ENCODE measurements around the gene CDK6.

Gene CDK6

DNA sequence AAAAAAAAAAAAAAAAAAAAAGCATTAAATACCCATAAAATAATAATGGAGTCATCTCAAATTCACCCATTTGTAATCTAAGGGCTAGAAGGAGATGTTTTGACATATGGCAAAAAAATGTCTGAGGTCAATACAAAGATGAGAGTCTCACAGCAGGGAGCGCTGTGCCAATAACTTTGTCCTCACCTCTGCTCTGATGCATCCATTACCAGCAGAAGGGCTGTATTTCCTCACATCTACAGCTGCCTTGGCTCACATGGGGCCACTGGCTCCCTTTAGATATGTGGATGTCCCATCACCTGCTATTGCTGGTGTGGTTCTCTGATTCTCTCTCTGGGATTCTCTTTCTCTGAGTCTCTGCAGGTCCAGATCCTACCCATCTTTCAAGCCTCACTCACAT is 155.9 kb downstream of the CDK6 start:
- DNase-seq (ENCODE audit: low spot score): no peak

DNA sequence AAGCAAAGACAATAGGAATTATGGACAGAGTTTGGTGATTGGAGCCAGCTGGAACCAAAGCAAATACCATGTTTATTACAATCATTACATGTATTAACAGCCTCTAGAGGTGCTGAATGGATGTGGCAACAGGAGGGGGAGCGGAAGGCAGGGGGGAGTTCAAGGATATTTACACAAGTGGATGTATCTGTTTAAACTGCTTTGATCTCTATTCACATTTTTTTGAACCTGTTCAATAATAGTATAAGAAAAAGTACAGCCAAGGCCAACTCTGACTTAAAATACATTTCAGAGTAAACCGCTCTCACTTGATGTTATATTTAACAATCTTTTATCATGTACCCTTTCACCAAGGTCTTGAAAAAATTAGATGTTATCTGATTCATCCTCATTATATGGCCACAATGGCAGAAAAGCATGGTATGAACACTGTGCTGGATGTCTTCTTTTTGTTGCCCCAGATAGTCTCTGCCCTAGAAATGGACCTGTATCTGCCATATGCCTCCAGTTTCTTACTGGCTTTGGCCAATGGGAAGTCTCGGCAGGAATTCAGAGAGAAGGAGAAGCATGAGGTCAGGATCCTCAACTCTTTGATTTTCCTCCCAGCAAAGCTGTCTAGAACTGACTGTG is 158.0 kb downstream of the CDK6 start:
- DNase-seq (ENCODE audit: low spot score): no peak

DNA sequence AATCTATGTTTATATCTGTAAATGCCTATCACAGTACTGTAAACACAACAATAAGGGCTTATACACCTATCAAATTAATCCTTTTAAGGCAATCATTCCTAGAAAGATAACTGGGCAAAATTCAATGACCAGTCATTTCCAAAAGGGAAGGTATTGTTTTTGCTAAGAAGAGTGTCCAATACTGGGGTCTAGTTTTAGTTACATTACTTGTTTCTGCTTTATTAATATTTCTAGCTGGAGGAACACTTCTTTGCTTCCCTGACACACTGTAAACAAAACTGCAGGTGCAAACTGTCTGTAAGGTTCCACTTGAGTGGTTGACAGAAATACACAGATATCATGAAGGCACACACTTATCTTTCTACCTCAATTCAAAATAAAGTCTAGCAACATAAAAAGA is 162.0 kb downstream of the CDK6 start:
- DNase-seq (ENCODE audit: low spot score): no peak

DNA sequence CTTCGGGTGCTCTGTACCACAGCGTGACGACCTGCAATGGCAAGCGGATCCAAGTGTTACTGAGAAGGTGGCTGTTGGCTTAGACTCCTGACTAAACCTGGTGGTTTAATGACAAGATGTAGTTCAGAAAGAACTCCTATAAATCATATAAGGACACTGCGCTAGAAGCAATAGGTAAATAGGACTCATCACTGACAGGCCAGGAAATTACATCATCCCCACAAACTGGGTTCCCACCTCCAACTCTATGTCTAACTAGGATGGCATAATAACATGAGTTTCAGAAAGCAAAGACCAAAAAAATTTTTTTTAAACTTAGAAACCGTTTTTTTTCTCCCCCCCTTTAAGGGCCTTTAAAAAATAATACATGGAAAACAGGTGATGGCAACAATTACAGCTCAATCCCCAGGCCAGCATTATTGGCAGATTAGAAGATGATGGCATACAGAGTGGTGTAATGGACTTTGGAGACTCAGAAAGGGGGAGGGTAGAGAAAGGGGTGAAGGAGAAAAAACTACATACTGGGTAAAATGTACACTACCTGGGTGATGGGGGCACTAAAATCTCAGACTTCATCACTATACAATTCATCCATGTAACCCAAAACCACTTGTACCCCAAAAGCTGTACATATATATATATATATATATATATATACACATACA is 164.7 kb downstream of the CDK6 start:
- DNase-seq (ENCODE audit: low spot score): no peak

DNA sequence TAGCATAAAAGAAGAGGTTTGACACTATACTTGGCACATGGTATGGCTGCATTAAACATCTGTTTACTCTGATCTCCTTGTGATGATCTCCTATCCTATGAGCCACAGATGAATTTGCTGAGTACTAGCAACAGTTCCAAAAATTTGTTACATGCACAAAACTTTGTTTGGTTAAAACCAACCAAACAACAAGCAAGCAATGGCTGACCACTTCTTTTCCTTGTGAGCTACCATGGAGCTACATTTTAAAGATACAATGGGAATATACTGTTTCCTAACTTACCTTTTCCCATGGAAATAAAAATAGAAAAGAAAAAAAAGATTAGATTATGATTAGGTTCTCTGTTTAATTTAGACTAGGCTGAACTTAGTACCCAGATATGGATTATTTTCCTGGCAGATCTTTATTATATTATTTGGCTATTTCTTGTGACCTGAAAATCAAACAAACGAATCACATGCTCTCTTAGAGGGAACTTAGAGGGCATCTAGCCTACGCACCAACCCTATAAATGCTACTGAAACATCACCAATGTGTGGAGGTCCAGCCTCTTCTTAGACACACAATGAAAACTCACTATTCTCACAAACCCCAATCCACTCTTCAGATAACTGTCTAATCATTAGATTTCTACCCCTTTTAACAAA is 166.0 kb downstream of the CDK6 start:
- no peak for DNase-seq (ENCODE audit: low spot score)

DNA sequence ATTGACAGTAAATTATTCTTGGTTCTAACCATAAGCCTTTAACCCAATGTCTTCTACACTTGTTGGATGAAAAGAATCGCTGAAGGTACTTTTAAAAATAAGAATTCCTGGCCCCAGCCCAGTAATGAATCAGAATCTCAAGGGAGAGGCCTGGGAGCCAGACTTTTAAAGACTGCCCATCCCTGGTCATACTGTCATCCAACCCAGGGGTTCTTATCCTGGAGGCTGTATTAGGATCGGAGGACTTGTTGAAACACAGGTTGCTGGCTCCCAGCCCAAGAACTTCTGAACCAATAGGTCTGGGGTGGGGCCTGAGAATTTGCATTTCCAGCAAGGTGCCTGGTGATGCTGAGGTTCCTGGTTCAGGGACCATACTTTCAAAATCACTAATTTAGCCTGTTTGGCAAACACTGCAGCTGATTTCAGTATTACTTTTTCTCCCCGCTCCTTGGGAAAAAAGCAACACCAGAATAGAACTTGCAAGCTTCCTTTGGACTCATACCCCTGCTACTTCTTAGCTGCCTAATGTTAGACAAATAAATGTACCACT is 166.7 kb downstream of the CDK6 start:
- no peak for DNase-seq (ENCODE audit: low spot score)

DNA sequence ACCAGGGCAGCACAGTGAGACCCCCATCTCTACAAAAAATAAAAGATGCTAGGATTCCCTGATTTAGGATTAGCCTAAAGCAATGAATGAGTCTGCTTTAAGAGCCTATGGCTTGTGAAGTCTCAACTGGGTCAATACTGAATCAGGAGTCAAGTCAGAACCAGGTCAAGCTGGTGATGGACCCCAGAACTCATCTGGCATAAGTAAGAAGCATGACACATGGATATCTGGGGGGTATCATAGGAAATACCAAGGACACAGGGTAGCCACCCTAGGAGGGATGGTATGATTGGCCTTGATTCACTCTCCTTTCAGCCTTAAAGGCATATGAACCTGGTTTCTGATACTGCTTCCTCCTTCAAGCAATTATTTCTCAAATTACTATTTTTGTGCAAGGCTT is 167.8 kb downstream of the CDK6 start:
- DNase-seq (ENCODE audit: low spot score): no peak

DNA sequence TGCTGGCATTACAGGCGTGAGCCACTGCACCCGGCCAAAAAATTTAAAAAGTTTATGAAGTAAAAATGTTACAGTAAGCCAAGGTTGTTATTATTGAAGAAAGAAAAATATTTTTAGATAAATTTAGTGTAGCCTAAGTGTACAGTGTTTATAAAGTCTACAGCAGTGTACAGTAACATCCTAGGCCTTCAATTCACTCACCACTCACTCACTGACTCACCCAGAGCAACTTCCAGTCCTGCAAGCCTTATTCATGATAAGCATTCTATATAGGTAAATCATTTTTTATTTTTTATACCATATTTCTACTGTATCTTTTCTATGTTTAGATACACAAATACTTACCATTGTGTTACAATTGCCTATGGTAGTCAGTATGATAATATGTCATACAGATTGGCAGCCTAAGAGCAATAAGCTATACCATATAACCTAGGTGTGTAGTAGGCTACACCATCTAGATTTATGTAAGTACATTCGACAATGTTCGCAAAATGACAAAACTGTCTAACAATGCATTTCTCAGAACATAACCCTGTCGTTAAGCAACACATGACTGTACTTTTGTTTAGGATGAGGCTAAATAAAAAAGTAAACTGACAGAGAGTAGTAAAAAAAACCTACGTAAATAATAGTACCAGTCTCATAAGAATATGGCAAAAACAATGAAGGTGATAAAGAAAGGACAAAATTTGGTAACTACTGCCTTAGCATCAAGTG is 168.4 kb downstream of the CDK6 start:
- no peak for DNase-seq (ENCODE audit: low spot score)

DNA sequence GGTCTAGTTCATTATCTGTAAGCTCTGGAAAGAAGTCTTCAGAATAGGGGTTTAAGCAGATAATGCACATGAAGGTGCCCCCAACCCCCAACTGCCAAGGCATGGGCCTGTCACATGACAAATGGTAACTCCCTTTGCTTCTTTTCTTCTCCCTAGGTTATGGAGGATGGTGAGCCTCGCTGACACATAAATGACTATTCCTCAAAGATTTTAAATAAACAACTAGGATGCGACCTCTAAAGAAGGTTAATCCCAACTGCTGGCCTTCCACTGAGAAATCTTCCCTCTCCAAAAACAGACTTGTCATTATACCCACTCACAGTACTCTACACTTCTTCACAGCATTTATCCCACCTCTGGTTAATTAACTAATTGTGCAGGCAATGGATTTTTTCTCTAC is 170.4 kb downstream of the CDK6 start:
- no peak for DNase-seq (ENCODE audit: low spot score)

DNA sequence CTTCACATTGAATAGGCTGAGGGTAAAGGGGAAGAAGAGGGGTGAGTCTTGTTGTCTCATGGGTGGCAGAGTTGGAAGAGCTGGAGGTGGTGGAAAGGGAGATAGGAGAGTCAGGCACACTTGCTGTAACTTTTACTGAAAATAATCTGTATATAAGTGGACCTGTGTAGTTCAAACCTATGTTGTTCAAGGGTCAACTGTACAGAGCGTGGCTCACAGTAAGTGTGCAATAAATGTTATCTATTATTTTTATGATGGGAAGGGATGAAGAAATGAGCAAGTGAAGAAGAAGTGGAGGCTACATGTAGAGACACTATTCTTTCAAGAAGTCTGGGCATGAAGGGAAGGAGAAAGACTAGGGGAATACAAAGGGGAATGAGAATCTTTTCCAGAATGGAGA is 174.7 kb downstream of the CDK6 start:
- no peak for DNase-seq (ENCODE audit: low spot score)

DNA sequence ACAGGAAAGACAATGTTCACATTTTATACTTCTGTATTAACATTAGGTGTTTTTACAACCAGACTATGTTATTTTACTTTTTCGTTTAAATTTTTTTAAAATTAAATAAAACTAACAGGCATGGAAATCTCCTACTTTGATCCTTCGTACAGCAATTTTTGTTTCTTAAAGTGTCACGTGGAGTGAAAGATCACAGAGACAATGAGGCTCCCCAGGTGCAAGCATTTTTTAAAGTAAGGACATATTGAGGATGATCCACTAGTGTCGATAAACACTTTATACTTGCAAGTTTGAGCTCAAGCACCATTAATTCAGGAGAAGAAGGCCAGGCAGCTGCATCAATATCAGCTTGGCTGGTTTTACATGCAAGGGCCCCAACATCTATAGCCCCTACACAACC is 177.7 kb downstream of the CDK6 start:
- DNase-seq (ENCODE audit: low spot score): no peak

DNA sequence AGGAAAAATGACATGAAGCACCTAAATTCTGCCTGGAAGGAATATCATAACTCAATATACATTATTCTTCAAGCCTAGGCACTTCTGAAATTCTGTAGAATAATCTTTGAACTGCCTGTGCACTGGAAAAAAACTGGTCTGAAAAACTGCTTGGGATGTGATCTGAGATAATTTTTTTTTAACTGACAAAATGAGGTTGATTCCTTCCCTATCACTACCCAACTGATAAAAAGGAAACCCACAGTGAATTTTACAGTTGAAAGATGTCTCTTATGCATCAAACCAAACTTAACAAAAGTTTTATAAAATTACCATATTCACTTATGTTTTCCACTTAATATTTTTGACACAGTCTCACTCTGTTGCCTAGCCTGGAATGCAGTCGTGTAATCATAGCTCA is 179.0 kb downstream of the CDK6 start:
- DNase-seq (ENCODE audit: low spot score): no peak

DNA sequence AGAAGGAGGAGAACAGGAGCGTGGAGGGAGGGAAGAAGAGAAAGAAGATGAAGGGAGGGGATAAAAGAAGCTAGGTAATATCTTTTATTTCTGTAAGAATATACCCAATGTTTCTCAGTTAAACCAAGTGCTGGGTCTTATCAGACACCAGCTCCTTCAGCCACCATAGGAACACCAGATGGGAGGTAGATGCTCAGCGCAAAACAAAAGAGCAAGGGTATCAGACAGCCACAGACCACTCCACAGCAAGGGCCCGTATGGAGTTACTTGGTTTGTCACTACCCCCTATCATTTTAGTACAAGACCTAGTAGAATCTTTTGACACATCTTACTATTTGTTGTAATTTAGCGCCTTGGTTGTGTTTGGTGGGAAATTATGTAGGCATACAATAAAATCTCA is 180.3 kb downstream of the CDK6 start:
- DNase-seq (ENCODE audit: low spot score): no peak

DNA sequence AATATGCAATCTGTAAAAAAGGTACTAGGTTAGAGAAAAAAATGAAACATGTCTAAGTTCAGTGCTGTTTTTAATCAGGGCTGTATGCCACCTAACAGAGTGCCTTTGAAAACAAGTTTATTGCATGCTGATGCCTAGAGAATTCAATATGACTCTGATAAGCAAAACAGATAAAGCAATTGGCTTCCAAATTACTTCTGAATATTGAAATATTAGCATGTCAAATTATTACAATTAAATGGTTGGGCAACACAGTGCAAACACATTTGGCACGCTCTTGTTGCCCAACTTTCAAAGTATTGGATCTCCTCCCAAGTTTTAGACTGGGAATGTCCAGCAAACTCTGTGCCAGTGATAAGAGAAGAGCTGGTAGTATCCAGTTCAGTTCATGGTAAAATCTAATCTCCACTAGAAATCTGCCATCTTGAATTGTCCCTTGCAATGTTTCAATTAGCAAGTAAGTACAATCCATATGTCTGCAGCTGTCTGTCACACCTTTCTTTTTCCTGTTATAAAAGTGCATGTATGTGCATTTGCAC is 181.0 kb downstream of the CDK6 start:
- DNase-seq (ENCODE audit: low spot score): no peak

DNA sequence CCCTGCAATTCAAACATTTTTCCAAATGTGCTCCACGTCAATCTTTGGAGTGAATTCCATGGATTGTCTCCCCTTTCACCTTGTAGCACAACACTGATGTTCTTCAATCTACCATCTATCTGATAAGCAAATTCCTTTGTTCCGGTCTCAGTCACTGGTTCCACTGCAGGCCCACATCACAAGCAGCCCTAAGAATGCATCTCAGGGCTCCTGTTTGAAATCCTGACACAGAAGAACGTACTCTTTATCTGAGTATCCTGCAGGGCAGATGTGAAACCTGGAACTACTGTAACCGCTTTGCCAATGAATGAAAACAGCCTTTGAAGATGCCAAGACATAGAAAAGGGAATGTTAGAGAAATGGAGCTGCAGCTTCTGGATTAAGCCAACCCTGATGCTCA is 183.2 kb downstream of the CDK6 start:
- no peak for DNase-seq (ENCODE audit: low spot score)

DNA sequence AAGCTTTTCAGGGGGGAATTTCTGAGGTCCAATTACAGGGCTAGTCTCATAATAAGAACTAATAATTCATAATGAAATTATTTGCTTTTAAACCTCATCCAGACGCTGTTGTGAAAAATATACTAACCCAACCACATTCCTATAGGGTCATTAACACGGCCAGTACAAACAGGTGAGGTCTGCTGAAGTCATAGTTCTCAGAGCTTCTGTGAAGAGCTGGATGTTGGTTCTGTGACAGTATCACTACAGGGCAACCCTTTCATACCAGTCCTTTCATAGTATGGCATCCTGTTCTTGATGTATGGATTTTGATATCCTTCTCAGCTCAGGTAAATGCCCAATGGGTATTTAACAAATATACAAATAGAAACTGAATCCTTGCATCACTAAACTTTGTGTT is 183.8 kb downstream of the CDK6 start:
- no peak for DNase-seq (ENCODE audit: low spot score)

DNA sequence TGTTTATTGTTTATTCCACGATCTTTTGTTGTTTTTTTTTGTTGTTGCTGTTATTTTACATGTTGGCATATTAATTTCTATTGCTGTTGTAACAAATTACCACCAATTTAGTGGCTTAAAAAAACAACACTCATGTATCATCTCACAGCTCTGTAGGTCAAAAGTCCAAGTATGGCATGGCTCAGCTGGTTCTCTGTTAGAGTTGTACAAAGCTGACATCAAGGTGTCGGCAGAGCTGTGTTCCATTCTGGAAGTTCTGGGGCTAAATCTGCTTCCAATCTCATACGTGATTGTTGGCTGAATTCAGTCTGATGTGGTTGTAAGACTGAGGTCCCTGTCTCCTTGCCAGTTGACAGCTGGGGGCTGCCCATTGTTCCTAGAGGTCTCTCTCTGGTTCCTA is 186.0 kb downstream of the CDK6 start:
- no peak for DNase-seq (ENCODE audit: low spot score)

DNA sequence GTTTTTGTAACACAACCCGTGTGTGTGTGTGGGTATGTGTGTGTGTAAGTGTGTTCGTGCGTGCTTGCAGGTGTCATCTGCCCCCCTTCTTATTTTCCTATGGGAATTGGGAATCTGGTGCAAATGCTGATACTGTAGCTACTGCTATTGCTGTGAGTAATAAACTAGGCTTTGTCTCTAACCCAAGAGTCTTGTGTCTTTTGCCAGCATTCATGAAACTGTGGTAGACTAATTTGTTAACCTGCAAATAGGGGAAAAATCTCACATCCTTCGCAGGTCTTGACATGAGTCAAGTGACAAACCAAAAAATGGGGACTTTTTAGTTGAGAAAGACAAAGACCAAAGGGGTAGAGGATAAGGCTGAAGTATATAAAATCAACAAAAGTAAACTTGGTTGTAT is 188.3 kb downstream of the CDK6 start:
- DNase-seq (ENCODE audit: low spot score): no peak

DNA sequence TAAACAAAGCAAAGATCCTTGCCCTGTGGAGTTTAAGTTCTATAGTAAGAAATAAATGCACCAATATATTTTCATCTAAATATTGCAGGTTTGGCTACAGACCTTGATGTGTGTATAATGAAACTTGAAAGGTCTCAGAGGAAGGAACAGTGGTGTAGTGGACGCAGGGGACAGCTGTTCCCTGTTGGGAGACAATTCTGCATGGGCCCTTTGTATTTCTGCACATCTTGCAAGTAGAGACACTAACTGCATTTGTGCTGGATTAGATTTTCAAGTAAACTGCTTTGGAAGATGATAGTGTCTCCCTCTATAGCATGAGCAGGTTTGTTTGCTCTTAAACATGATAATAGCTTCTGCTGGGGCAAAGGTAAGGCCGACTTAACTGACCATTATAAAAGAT is 188.7 kb downstream of the CDK6 start:
- no peak for DNase-seq (ENCODE audit: low spot score)

DNA sequence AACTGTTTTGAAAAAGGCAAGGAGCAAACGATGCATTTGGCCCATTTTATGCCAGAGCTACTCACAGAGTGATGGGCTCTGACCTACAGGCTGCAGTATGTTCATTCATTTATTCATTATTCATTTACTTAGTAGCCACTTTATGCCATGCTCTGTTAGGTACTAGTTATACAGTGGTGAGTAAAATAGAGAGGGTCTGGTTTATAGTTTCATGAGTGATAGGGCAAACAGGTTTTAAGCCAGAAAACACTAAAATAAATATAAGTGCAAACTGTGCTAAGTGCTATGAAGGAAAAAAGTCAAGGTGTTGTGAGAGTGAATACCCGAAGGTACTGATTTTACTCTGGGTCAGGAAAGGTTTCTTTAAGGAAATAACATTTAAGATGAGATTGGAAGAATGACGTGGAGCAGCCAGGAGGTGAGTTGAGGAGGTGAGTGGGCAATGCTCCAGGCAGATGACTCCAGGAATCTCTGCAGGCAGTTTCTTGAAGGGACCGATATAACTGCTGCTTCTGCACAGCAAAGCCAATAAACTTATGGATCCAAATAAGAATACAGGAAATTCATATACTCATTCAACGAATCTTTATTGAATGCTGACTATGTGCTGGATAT is 189.3 kb downstream of the CDK6 start:
- DNase-seq (ENCODE audit: low spot score): no peak

DNA sequence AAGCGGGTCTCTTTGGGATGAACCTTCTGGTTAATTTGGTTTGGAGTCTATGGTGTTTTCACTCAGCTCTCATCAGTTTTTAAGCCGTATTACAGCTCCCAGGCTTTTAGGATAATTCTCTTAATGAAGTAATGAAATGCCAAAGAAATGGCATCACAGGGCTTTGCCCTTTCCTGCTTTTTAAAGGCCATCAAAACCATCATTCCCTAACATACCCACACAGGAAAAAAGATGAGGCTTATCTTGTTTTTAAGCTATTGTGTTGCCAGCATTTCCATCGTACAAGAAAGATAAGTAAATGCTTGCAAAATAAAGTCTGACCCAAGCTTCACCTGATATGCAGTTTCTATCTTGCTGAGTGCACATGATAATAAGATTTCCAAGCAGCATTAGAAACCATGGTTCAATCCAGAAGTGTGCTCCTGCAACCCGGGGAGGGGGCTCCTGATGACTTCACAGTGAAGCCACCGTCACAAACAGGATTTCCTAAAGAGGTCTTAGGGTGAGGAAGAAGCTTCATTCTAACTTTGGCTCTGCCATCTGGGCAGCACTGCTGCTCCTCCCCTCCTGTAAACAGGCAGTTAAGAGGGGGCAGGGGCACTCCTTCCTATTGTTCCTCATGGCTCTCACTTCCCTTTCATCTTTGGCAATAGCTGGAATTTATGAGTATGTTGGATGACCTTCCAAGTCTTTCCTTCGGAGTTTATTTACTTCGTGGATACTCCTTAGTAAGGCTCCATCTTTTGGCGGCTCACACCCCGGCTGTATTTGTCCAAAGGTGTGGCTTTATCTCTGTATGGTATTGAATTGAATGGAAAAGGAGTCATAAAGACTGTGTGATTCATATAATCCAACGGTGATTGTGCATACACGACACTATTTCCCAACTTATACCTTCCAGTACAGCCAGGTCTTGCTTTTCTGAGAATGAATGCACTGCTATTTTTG is 191.0 kb downstream of the CDK6 start:
- peak; percentile 92 for DNase-seq (ENCODE audit: low spot score)

Data from SW480 (cell line).